AG09319 (cell line): ENCODE data around the gene CDH4.

Experiments
- DNase-seq: peaks from one replicate; pipeline ENCODE4 v3.0.0-alpha.2; 2010; ENCODE audit warnings: low read depth; ENCODE audit errors: extremely low read depth
- CTCF ChIP-seq: IDR thresholded peaks from 2 replicates; pipeline ENCODE4 v1.5.1; 2011; ENCODE audit warnings: low read depth, mild to moderate bottlenecking, inconsistent platforms, low read length, moderate library complexity

The CDH4 gene

GRCh38 chr20:61937146-61937962, 685.3 kb downstream of the CDH4 start:
- no peak for DNase-seq
- TF ChIP-seq CTCF: no peak

GRCh38 chr20:61937963-61938838, 686.1 kb downstream of the CDH4 start:
- no peak for DNase-seq
- no peak for TF ChIP-seq CTCF

DNA sequence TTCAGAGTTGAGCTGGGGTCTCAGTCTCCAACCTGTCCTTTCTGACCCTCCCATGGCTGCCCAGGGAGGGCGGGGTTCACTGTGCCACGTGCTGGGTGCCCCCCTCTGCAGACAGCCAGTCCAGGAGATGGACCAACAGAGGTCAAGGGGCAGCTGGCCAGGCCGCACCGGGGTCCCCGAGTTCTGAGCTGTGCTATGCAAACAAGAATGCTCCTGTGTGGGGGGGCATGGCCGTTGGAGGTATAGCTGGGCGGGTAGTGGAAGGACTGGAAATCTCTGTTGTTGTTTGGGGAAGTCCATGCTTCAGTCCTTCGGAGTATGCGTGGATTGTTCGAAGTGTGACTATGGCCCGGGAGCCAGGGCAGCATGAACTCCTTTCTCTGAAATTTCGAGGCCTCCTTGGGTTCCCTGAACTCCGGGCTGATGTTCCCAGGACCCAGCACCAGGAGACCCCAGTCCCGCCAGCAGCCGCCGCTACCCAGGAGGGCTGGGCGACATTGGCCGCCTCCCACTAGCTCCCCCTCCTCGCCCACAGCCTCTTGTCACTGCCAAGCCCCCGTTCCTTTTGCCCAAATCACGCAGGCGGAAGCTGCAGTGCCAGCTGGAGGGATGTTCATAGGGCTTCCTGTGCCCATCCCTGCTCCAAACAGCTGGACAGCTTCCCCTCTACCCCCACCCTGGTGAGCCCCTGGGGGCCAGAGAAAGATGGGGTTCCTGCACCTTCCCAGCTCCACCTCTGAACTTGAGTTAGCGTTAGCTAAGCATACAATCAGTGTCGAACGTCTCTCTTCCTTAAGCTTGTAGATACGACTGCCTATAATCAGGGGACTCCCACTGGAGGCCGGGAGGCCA, 687.0 kb downstream of the CDH4 start:
- no peak for DNase-seq
- TF ChIP-seq CTCF: no peak

GRCh38 chr20:61939691-61940360, 687.8 kb downstream of the CDH4 start:
- no peak for TF ChIP-seq CTCF
- no peak for DNase-seq

DNA sequence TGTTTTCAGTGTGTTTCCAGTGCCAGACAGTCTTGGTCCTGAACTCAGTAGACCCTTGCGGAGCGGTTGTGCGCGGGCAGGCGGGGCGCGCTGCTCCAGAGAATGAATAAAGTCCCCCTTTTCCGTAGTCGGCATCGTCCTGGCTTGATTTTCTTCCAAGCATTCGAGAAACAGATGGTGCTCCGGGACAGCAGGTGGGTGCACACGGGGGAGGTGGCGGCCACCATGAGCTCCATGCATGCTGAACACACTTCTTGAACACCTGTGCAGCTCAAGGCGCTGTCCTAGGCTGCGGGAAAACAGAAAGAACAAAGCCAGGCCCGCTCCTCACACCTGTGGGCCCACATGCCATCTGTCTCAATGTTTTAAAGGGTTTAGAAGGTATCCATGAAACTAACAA, 688.4 kb downstream of the CDH4 start:
- no peak for DNase-seq
- no peak for TF ChIP-seq CTCF

- no peak for DNase-seq
- TF ChIP-seq CTCF: no peak
Measured at GRCh38 chr20:61940976-61941720, 689.1 kb downstream of the CDH4 start.
